Measurements from ENCODE around the gene G6PC1. TPM values are rescaled to one million over a fixed set of nuclear protein-coding genes. Genes with fewer than 3 reads are reported as not detected.
"Not testable (repeated sequence)": the region's sequence is repeated elsewhere in the genome, so short reads cannot be mapped to it uniquely, and the experiment has no call there.

G6PC1 gene
- total RNA-seq, 1 donor from 2014 or later = not detected

DNA sequence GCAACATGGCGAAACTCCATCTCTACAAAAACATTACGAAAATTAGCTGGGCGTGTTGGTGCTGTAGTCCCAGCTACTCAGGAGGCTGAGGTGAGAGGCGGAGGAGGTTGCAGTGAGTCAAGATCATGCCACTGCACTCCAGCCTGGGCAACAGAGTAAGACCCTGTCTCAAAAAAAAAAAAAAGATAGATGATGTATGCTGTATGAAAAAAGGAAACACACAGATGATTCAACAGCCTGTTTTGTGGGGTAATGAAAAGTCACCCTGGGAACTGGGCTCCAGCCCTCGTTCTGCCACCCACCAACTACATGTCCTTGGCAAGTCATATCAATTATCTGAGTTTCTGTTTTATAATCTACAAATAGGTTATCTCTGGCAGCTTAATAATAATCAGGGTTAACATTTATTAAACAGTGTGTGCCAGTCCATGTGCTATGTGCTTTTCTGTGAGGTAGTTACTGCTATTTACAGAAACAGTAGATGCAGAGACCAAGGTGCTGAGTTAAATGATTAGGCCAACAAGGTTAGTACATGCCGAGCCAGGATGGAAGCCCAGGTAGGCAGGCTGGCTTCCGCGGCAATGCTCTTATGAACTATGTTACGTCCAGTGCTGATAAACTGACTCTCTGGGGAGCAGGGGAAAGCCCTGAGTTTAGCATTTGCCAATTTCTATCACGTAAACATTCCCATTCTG, 1.1 kb downstream of the G6PC1 start:
- DNase-seq = no peak

DNA sequence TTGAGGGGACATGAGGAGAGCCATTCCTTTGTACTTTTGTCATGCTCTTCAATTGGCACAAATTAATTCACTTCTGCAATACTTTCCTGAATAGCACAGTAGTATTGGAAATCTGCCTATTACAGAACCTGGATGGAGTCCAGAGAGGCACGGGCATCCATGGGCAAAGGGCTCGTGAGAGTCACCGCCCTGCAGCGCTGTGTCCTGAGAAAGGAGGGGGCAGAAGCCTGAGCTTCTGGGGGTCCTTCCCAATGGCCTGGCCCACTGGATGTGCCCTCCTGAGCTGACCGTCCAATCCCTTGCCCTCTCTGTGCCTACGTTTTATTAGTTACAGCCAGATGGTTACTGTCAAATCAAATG, 3.5 kb downstream of the G6PC1 start:
- DNase-seq = no peak

DNA sequence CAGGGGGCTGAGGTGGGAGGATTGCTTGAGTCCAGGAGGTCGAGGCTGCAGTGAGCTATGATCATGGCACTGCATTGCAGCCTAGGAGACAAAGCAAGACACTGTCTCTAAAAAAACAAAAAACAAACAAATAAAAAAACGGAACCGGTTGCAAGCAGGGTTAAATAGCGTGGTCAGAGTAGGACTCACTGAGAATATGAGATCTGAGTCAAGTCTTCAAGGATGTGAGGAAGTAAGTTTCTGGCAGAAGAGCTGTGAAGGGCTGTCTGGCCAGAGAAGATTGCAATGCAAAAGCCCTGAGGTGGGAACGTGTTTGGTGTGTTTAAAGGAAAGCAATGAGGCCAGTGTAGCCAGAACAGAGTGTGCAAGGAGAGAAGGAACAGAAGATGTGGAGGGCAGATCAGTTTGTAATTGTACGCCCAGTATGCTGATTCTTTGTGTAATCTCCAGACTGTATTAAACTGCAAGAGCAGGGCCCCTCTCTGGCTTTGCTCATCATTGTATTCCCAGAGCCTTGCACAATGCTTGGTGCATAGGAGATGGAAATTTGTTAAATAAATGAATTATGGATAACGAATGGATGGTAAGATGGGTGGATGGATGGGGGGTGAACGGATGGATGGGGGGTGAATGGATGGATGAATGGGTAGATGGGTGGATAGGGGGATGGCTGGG, 6.3 kb downstream of the G6PC1 start:
- DNase-seq = no peak

DNA sequence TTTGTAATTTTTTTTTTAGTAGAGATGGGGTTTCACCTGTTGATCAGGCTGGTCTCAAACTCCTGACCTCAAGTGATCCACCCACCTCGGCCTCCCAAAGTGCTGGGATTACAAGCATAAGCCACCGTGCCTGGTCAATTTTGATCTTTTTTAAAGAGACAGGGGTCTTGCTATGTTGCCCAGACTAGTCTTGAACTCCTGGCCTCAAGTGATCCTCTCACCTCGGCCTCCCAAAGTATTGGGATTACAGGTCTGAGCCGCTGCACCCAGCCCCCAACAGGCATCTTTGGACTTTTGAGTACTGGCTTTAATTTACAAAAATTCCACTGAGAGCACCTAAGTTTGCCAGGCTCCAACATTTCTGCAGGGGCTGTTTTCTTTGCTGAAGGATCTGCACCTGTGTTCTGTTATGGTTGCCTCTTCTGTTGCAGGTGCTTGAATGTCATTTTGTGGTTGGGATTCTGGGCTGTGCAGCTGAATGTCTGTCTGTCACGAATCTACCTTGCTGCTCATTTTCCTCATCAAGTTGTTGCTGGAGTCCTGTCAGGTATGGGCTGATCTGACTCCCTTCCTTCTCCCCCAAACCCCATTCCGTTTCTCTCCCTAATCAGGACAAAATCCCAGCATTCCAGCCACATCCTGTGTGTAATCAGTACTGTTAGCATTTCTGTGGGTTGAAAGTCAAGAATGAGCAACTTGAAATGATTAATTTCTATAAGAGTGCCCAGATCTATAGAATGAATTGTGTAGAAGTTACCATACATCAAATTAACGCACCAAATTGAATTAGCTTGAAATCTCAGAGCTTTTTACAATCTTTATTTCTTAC, 8.5 kb downstream of the G6PC1 start:
- DNase-seq = no peak

DNA sequence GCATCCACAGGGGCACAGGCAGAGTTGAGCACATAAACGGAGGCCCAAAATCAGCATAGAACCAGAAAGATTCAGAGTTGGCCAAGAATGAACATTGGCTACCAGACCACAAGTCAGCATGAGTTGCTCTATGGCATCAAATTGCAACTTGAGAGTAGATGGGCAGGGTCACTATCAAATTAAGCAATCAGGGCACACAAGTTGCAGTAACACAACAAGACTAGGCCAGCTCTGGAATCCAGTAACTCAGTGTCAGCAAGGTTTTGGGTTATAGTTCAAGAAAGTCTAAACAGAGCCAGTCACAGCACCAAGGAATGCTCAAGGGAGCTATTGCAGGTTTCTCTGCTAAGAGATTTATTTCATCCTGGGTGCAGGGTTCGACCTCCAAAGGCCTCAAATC, 12.9 kb downstream of the G6PC1 start:
- no peak for DNase-seq

DNA sequence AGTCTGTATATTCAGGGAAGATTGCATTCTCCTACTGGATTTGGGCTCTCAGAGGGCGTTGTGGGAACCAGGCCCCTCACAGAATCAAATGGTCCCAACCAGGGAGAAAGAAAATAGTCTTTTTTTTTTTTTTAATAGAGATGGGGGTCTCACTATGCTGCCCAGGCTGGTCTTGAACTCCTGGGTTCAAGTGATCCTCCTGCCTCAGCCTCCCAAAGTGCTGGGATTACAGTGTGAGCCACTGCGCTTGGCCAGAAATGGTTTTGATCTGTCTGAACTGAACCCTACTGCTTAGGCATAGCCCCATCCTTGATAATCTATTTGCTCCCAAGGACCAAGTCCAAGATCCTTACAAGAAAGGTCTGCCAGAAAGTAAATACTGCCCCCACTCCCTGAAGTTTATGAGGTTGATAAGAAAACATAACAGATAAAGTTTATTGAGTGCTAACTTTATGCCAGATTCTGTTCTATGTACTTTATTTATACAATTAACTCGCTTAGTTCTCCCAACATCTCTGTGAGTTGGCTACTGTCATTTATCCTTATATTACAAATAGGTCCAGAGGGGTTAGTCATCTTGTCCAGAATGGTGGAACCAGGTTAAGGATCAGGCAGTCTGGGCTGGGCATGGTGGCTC, 13.5 kb downstream of the G6PC1 start:
- no peak for DNase-seq

DNA sequence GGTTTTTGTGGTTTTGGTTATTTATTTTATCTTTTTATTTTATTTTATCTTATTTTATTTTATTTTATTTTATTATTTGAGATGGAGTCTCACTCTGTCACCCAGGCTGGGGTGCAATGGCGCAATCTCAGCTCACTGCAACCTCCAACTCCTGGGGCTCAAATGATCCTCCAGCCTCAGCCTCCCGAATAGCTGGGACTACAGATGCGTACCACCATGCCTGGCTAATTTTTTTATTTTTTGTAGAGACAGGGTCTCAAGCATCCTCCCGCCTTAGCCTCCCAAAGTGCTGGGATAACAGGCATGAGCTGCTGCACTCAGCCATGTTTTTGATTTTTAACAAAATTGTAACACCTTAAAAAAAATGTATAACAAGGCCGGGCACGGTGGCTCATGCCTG, 14.7 kb downstream of the G6PC1 start:
- not testable (repeated sequence) for DNase-seq

DNA sequence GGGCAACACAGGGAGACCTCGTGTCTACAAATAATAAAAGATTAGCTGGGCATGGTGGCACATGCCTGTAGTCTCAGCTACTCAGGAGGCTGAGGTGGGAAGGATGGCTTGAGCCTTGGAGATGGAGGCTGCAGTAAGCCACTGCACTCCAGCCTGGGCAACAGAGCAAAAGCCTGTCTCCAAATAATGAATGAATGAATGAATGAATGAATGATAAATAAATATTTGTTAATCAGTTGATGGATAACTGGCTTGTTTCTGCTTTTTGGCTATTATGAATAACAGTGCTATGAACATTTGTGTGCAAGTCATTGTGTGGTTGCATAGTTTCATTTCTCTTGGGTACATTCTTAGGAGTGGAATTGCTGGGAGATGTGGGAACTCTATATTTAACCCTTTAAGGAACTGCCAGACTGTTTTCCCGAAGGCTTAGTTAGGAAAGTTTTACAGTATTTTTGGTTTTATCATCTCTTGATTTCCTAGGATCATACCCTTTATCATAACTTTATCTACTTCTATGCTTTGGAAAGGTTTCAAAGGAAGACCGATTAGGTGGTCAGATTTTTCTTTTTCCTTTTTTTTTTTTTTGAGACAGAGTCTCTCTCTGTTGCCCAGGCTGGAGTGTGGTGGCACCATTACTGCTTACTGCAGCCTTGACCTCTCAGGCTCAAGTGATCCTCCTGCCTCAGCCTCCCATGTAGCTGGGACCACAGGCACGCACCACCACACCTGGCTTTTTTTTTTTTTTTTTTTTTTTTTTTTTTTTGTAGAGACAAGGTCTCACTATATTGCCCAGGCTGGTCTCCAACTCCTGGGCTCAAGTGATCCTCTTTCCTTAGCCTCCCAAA, 16.0 kb downstream of the G6PC1 start:
- DNase-seq = not testable (repeated sequence)

DNA sequence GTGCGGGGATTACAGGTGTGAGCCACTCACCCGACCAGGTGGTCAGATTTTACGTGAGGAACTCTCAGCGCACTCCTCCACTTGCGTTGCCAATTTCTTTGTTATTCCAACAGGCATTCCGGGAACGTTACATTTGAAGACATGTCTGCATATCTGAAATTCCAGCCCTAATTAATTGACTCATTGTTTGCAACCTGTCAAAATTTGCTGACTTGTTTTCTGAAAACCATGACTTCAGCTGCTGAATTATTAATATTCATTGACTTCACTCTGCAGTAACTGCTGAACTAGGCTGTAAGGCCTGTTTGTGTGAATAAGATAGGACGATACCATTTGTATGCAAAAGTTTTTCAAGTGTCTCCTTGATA, 16.6 kb downstream of the G6PC1 start:
- no peak for DNase-seq

DNA sequence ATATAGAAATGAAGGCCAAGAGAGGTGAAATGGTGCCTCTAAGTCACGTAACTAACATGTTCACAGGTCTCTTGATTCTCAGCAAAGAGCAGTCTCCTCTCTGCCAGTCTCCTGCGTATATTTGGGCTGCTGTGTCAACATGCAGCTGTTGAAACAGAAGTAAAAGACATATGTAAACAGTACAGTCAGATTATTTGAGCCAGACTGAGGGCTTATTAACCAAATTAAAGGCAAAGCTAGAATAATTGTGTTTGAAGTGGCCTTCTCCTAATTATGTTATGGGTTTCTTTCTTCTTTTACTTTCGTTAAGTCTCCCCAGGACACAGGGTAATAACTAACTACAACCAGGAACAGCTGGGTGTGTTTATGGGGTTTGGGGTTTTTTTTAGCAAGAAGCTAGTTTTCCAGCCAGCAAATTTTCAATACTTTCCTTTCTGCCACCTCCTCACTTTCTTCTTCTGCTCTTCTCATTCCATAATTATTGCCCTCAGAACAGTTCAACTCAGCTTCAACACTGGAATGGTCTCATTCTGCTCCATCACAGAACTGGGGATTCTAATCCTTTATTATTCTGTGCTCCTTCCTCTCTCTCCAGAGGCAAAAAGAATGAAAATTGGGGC, 18.4 kb downstream of the G6PC1 start:
- no peak for DNase-seq

DNA sequence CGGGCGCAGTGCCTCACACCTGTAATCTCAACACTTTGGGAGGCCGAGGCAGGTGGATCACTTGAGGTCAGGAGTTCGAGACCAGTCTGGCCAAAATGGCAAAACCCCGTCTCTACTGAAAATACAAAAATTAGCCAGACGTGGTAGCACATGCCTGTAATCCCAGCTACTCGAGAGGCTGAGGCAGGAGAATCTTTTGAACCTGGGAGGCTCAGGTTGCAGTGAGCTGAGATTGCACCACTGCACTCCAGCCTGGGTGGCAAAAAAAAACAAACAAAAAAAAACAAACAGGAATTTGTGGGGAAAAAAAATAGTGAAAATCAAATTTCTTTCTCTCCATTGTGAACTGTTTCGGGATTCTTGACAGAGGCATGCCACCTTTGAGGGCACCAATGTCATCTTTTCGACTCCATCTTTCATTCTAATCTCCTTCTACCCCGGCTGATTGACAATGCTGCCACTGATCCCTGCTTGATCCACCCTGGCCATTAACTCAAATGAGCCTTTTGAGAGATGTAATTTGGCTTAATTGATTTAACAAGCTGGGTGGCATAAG, 19.0 kb downstream of the G6PC1 start:
- not testable (repeated sequence) for DNase-seq

DNA sequence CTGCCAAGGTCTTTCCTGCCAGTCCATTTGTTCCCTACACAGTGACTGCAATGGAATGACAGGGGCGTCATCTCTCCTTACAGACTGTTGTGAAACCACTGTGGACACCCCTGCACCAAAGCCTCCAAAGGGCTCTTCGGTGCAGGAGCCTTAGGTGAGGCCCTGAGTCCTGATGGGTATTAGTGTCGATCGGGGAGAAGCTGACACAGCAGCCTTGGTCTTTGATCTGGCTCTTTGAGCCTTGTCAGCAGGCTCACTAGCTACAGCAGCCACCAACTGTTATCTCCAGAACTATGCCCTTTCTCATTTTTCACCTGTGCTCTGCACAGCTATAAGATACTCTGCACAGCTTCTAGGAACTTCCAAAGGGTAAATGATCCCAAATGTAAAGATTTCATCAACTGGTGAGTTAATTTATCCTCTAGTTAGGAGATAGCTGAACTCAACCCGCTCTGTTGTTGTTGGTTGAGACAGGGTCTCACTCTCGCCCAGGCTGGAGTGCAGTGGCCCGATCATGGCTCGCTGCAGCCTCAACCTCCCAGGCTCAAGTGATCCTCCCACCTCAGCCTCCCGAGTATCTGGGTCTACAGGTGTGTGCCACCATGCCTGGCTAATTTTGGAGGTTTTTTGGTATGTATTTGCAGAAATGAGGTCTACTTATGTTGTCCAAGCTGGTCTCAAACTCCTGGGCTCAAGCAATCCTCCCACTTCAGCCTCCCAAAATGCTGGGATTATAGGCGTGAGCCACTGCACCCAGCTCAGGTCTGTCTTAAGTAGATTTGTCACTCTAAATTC, 19.7 kb downstream of the G6PC1 start:
- no peak for DNase-seq

DNA sequence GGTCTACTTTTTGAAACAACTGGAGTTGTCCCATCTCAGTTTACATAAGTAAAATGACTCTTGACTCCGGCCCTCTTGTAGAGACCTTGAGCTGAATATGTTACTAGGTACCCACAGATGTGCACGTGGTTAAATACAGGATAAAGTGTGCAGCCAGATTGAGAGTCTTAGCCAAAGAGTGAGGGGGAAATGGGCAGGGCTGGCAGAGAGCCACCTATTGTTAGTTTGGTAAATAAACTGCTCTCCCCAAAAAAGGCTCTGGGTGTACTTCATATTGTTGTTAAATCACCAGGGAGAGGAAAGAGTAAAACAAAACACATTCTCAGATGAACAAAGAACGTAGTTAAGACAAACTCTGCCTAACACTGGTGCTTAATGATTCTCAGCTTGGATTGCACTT, 20.3 kb downstream of the G6PC1 start:
- DNase-seq = no peak

DNA sequence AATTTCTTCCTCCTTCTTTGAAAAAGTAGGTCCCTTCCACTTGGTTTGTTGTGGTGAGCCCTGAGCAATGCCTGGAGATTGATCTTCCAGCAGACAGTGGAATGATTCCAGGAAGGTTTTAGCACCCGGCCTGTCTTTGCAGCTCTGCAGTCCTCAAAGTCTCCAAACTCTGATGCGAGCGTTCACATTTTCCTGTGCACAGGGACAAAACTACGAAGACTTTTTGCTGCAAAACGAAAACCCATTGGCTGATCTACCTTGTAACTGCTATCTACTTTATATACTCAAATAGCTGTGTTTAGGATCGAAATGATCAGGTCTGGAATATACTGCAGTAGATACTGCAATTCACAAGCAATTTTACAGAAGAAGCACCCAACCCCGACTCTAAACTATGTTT, 21.7 kb downstream of the G6PC1 start:
- DNase-seq = no peak

DNA sequence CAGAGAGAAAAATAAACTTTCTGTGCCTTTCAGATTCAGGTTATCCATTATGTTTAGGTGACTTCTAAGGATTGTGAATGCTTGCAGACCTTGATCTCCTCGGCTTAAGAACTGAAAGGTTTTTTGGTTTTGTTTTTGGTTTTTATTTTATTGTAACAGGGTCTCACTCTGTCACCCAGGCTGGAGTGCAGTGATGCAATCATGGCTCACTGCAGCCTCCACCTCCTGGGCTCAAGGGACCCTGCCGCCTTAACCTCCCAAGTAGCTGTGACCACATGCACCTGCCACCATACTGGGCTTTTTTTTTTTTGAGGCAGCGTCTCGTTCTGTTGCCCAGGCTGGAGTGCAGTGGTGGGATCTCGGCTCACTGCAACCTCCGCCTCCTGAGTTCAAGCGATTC, 22.9 kb downstream of the G6PC1 start:
- DNase-seq = not testable (repeated sequence)

DNA sequence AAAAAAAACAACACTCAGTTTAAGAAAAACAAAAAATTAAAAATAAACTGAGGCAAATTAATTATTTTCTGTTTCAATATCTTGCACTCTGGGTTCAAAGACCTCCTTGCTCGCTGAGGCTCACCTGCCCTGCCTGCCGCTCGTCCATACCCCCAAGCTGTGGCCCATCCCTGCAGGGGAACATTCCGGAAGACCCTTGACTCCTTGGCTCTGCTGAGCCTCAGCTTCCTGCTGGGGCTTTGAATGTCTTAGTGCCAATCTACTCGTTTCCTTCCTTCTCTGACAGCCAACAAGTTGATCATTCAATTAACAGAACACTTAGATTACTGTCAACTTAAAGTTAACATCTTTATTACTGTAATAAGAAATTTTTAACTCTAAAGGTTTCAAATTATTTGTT, 24.3 kb downstream of the G6PC1 start:
- no peak for DNase-seq

DNA sequence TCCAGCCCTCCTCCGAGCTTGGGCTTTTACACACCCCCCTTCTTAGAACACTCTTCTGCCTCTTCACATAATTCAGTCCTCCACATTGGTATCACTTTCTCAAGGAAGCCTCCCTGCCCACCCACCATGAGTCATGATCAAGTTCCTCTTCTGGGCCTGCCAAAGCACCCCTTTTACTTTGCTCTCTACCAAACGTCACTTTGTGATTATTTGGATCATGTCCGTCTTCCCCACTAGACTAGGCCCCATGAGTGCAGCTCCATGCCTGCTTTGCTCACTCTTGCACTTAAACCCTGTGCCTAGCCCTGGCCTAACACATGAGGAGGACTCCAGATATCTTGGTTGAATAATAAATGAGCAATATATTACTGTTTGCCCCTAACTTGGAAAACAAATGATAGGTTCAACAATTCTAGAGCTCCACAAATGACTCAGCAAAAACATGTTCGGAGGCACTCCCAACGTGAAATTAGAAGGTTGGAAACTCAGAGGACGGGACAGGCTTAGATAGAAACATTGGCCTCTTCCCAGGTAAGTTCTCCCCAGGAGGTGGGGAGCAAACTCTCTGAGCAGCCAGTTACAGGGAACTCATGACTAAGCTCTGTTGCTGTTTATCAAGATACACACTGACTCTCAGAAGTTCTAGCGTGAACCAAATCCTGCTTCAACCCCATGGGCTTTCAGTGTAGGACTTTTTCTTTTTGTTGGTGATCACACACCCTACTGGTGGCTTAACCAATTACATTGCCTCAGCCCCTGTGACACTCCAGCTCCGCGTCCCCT, 28.3 kb downstream of the G6PC1 start:
- no peak for DNase-seq

DNA sequence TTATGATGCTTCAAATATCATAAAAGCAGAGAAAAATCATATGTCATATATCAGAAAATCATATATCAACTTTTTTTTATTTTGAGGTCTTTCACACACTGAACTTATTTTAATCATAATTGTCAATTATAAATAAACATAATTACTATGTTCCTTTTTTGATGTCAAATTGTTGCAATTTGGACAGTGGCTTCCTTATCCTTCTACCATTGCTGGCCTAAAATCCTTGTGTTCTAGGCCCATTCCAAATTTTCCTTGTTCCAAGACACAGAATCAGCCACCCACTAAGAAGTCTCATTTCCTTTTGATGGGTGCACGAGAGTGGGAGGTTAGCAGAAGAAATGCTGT, 28.9 kb downstream of the G6PC1 start:
- DNase-seq = no peak

DNA sequence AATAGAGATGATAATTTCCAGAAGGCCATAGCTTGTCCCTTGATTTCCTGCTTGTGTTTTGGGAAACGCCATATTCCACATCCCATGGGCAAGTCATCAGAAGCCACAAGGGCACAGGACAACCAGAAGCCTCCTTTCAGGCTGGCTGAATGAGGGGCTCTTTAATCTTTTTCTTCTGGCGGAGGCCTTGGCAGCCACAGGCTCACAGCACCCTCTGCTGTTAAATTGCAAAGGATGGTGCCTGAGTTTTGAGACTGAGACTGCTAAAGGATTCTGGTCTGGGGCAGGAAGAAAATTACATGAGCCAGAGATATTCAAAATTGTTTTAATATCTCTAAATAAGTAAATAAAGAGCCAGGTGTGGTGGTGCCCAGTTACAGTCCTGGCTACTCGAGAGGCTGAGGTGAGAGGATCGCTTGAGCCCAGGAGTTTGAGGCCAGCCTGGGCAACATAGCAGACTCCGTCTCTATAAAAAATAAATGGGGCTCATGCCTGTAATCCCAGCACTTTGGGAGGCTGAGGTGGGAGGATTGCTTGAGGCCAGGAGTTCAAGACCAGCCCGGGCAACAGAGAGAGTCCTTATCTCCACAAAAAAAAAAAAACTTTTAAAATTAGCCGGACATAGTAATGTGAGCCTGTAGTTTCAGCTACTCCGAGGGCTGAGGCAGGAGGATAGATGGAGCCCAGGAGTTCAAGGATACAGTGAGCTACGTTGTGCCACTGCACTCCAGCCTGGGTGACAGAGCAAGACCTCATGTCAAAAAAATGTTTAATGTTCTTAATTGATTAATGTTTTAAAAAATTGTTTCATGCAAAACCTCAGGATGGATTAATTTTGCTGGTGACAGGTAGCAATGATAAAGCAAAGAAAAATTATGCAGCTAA, 37.4 kb downstream of the G6PC1 start:
- no peak for DNase-seq
